ENCODE results near the gene PMAIP1.
A peak's percentile ranks its signal among the peaks of the same experiment; 100 is the strongest.
"Not testable (repeated sequence)": the region's sequence is repeated elsewhere in the genome, so short reads cannot be mapped to it uniquely, and the experiment has no call there.

Gene PMAIP1

GRCh38 chr18:59885579-59886163 is 14.1 kb upstream of the PMAIP1 start:
- no peak for DNase-seq

DNA sequence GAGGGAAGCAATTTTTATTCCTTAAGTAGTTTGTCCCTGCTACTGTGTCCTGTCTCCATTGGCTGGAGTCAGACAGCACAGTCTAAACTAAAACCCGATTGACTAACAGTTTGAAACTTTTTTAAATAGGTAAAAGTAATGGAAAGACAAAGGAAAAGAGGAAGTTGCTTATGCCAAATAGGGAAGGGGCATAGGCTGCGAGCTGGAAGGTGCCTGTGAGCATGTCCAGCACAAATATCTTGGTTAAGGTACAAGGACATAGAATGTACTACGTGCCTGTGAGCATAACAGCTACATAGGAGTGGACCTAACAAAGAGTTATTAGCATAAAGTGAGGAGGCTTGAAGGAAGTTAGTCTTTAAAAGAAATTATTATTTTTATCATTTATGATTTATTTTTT is 13.4 kb upstream of the PMAIP1 start:
- DNase-seq: not testable (repeated sequence)

DNA sequence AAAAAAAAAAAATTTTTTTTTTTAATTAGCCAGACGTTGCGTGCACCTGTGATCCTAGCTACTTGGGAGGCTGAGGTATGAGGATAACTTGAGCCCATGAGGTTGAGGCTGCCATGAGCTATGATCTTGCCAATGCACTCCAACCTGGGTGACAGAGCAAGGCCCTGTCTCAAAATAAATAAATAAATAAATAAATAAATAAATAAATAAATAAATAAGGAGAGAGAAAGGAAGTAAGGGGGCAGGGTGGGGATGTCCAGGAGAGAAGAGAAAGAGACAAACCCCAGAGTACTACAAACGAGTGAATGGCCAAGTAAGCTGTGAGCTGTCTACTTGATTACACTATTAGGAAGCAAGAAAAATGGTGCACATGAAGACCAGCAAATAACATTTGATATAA is 7.7 kb upstream of the PMAIP1 start:
- no peak for DNase-seq

DNA sequence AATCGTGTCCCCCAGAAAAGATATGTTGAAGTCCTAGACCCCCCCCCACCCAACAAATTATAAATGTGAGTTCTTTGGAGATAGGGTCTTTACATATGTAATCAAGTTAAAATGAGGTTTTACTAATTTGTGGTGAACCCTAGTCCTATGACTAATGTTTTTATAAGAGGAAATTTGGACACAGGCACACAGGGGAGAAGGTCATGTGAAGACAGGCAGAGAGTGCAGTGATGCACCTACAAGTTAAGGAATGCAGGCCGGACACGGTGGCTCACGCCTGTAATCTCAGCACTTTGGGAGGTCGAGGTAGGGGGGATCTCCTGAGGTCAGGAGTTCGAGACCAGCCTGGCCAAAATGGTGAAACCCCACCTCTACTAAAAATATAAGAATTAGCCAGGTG is 5.8 kb upstream of the PMAIP1 start:
- DNase-seq: no peak

GRCh38 chr18:59897321-59897954 is 2.4 kb upstream of the PMAIP1 start:
- no peak for DNase-seq

DNA sequence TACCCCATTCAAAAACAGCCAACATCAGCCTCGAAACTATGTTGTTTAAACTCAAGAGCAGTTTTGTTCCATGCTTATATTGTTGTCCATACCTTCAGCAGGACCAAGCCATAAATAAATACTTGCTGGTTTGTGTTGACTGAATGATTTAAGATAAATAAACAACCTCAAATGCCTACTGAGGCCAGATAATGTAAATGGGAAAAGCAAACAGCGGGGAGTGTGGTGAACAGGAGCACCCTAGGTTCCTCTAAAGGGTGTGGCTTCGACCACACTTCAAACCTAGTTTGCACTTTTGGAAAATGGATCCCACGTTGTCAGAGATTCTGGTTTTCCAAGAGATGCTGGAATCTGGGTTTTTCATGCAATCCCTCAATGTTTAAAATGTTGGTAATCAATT is 1.7 kb upstream of the PMAIP1 start:
- DNase-seq: no peak

DNA sequence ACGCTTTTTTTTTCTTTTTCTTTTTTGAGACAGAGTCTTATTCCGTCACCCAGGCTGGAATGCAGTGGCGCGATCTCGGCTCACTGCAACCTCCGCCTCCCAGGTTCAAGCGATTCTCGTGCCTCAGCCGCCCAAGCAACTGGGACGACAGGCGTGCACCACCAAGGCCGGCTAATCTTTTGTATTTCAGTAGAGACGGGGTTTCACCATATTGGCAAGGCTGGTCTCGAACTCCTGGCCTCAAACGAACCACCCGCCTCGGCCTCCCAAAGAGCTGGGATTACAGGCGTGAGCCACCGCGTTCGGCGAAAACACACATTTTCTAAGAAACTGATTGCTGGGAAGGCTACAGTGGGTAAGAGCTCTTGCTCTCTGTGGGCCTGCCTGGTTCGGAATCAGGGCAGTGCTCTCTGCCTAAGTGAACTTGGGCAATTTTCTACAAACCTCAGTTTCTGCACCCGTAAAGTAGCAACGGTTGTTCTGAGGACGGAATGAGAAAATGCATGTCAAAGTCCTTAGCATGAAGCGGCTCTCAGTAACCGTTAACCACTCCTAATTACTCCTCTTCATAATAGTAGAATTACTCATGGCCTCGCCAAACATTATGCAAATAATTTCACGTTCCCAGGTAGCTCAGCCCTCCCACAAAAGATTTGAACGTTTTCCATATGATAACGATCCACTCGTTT is 1.0 kb upstream of the PMAIP1 start:
- no peak for DNase-seq

- peak; percentile 61 to 71 for DNase-seq
Observed at GRCh38 chr18:59900222-59901128, 679 bp downstream of the PMAIP1 start.

DNA sequence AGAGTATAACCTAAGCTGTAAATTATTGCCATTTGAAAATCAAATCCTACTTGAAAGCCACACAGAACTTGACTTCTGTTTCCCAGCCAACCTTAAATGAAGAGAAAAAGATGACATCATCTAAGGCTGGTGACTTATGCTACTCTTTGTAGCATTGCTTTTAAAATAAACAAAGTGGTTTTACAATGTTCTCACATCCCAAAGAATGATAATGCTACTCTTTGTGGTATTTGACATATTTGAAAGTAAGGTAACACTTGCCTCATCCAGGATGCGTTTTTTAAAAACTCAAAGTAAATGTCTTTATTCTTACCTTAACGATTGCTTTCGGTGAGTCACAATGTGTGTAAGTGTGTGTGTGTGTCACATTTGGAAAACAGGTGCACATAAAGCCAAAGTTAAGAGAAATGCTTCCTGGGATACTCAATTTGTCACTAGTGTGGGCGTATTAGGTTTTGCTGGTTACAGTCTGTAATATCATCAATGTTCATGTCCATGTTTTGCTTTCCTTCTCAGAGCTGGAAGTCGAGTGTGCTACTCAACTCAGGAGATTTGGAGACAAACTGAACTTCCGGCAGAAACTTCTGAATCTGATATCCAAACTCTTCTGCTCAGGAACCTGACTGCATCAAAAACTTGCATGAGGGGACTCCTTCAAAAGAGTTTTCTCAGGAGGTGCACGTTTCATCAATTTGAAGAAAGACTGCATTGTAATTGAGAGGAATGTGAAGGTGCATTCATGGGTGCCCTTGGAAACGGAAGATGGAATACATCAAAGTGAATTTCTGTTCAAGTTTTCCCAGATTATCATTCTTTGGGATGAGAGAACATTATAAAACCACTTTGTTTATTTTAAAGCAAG is 2.6 kb downstream of the PMAIP1 start:
- DNase-seq: no peak

GRCh38 chr18:59902993-59903610 is 3.3 kb downstream of the PMAIP1 start:
- no peak for DNase-seq

DNA sequence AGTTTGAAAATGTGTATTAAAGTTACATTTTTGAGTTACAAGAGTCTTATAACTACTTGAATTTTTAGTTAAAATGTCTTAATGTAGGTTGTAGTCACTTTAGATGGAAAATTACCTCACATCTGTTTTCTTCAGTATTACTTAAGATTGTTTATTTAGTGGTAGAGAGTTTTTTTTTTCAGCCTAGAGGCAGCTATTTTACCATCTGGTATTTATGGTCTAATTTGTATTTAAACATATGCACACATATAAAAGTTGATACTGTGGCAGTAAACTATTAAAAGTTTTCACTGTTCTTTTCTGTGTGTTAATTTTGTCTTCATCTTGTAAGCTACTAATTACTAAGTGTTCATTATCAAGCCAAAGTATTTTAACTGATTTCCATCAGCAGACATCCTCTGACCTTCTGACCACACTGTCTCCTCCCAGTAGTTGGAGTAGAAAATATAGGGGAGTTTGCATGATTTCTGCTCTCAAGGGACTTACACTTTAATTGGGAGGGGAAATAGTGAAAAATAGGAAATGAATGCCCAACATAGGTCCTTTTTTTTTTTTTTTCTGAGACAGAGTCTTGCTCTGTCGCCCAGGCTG is 4.3 kb downstream of the PMAIP1 start:
- no peak for DNase-seq

DNA sequence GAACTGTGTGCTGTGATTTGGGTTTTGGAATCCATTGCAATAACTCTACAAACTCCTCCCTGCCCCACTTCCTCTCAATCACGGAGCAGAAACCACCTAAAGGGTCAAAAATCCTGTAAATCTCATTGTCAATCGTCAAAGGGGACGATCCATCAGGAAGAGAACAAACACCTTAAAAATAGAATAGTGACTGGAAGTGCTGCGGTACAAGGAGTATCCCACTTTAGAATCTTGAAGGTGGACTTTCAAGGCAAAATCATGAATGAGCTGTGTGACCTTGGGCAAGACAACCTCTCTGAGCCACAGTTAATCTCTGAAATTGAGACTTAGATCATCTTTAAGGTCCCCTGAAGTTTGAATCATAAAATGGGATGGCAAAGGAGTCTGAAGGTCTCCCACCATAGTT is 5.9 kb downstream of the PMAIP1 start:
- no peak for DNase-seq

DNA sequence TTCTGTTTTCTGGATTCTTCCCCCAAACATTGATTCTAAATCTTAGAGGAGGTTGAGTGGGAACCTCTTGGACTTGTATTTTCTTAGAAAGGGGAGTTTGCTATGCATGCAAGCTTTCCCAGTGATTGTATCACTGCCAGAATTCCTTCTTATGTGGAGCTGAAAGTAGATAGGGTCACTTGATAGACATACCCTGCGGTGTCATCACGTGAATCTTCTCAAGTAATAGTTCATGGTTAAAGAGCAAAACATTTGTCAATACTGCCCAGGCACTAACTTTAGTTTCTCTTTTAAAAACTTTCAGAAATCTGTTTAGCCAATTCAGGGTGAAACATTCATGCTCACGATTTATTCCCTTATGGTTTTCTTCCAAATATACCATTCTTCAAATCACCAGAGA is 6.4 kb downstream of the PMAIP1 start:
- no peak for DNase-seq

GRCh38 chr18:59907172-59907571 is 7.4 kb downstream of the PMAIP1 start:
- no peak for DNase-seq

DNA sequence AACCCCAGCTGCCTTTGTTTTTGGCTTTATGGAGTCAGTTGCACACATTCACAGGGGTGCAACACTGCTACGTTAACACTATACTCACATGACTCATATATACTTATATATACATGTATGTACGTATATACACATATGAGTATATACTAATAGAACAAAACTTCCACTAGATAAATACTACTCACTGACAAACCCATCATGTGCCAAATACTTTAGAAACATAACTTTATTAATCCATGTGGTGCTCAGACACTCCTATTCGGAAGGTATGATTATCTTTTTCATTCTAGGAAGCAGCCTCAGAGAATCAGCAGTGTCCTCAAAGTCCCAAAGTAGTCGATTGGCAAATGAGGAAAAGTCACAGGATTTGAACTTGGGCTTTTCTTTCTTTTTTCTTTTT is 7.9 kb downstream of the PMAIP1 start:
- no peak for DNase-seq

DNA sequence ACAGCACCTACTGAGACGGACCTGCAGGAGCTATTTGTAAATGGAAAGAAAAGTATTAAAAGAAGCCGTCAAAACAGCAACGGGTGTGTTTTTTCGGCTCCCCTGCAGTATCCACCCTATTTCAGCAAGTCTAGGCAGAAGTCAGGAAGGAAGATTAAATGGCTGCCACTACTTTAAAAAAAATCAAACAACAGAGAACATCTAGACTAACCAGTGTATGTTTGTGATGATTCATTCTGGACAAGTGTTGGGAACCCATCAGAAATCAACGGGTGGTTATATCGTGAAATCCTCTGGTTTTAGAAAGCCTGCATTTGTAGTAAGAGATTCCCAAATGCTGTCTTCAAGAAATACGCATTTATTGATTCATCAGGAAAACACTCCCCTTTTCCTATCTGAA is 9.0 kb downstream of the PMAIP1 start:
- no peak for DNase-seq

GRCh38 chr18:59909289-59910036 is 9.7 kb downstream of the PMAIP1 start:
- DNase-seq: no peak

GRCh38 chr18:59910967-59911366 is 11.2 kb downstream of the PMAIP1 start:
- no peak for DNase-seq

DNA sequence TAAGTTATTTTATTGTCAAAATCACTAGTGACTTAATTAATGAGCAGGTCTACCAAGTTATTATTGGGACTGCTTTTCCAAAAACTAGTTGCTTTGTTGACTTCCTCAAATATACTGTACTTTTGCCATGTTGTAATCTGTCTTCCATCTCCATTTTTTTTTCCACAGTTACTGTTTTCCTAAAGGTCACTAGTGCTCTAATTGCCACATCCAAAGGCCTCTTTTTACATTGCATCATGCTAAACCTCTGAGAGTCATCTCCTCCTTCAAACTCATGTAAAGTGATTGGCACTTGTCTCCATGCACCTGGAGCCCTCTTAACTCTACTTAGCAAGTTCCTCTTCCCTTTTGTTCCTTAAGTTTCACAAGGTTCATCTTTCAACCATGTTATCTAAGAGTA is 11.8 kb downstream of the PMAIP1 start:
- no peak for DNase-seq

DNA sequence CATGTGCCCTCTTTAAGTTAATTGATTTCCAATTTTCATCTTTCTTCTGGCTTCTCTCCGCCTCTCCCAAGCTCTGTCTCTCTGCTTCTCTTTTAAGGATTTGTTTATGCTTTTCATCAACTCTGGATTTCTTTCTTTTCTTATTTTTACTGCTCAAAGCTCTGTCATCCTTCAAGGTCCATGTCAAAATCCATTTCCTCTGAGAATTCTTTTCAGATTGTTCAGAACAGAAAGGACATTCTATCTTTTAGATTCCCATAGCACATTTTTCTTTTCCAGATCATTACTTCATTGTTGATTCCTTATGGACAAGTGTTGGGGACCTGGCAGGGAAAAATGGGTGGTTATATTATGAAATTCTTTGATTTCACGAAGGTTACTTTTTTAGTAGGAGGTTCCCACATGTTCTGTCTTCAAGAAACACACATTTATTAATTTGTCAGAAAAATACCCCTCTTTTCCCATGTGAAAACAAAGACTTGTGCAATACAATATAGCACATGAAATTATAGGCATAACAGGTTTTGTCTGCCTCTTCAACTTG is 12.3 kb downstream of the PMAIP1 start:
- DNase-seq: no peak

- DNase-seq: no peak
Observed at GRCh38 chr18:59915606-59916005, 15.8 kb downstream of the PMAIP1 start.

Data from NCI-H524 (cell line).